GM18858 (cell line): ENCODE measurements around the gene TRIM66.

Experiments
- ATAC-seq: cut with Tn5 transposase; IDR thresholded peaks from one replicate; pipeline ENCODE4 v1.9.1; 2021; ENCODE audit not compliant: unreplicated experiment

Gene TRIM66

DNA sequence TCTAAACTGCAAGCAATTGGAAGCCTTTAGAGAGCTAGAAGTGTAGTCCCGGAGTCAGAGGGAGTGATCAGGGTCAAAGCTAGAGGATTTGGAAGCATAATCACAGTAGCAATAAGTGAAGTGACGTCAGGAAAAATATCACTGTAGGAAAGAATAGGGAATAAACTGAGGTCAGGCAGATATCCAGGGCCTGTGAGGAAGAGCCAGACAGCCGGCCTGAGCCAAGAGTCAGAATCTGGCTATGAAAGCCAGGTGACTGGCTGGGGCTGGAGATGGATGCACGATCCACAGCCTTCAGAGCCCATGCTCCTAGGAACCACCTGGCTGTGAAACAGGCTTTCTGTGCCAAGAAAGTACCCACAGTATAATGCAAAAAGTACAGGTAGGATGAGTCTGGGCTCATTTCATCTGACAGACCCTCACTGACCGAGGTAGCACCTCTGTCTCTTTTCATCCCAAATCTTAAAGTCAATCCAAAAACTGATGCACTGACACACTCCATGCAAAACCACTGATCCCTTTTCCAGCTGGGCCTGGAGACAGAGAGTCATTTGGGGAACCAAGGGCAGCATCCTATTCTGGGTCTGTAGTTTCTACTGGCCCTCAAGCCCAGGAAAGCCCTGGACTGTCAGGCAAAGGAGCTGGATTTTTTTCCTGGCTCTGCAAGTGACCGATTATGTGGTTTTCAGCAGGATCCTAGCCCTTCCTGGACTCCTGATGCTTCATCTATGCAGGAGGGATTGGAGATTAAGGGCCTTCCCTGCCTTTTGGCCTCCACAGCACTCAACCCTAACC, 21.3 kb downstream of the TRIM66 start:
- no peak for ATAC-seq

DNA sequence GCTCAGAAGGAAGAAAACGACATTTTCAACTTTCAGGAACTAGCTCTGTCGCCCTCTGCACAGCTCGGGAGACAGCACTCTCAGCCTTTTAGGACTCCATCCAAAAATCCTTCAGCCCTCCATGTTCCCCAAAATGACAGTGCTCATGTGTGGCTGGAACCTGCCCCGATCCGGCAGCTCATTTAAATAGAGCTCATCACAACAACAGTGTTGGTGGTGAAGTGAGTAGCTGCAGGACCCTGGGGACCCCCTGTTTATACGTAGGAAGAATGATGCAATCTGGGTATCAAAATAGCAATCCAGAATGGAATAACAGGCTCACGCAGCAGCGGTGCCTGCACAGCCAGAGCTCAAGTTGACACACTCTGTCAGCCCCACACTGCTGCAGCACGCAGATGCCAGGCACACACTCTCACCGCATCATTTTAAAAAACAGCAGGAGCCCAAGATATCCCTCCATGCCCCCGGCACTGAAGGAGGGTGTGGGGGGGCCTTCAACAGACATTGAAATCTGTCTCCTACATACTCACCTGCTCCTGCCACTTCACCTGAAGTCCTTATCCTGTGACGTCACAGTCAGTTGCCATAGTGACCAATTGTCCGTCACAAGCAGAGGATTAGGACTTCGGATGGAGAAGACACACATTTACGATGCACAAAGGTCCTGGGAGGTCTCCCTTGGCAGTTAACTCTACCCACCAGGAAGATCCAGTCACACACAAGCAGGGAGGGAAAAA, 24.0 kb downstream of the TRIM66 start:
- no peak for ATAC-seq

DNA sequence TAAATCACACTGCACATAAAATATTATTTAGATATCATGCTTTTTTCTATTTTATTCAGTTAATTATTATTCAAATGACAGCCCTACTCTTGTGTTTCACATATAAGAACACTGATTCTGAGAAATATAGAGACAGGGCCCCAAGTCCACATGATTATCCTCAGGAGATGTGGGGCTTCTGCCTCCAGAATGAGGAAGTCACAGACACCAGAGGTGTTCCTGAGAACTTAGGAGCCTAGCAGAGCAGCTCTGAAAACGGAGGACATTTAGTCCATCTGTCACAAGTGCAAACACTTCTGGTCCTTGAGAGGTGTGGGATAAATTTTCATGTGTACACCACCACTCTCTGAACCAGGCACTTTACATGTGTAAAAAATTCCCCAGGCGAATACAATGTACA, 26.2 kb downstream of the TRIM66 start:
- no peak for ATAC-seq

DNA sequence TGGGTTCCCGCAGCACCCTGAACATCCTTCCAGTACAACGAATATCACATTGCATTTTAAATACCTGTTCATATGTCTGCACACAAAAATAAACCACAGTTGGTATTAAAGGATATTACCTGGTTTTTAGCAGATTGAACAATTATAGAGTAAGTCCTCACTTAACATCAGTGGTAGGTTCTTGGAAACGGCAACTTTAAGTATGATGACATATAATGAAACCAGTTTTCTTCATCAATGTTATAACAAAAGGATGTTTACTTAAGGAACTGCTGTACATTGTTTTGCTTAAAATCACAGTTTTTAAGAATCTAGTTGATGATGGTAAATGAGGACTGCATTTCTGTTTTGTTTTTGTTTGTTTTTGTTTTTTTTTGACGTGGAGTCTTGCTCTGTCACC, 28.0 kb downstream of the TRIM66 start:
- no peak for ATAC-seq

DNA sequence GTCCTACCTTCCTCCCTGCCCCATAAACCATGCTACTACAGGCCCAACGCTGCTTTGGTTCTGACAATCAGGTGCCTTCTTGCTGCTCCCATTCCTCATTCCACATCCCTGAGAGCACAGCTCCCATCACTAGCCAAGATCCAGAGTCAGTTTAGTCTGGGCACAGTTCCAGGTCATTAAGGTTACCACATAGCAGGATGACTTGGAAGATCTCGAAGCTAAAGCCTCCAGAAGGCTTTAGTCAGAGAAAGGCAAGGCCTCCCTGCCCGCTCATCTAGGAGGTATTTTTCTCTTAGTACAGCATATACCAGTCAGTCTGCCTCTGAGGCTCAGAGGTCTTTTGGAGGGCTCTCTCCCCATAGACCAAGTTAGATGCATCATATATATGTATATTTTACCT, 30.3 kb downstream of the TRIM66 start:
- ATAC-seq = no peak

DNA sequence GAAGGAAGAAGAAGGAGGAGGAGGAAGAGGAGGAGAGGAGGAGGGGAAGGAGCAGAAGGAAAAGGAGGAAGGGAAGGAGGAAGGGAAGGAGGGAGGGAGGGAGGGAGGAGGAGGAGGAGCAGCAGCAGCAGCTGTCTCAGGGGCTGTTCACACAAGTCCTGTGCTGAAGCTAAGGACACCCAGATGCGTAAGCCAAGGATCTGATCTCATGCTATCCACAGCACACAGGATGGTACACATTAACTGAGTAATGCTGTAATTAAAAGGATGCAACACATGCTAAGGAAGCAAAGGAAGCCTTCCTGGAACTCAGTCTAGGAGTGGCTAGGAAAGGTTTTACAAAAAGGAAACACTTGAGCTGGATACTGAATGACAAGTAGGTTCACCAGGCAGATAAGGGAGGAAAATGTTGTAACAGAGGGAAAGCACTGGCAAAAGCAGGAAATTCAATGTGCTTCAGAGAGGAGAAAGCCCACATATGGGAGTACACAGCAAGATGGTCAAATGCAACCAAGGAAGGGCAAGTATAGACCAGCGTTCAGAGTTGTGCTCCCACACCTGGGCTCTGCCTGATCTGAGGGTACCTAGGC, 32.0 kb downstream of the TRIM66 start:
- ATAC-seq = no peak

DNA sequence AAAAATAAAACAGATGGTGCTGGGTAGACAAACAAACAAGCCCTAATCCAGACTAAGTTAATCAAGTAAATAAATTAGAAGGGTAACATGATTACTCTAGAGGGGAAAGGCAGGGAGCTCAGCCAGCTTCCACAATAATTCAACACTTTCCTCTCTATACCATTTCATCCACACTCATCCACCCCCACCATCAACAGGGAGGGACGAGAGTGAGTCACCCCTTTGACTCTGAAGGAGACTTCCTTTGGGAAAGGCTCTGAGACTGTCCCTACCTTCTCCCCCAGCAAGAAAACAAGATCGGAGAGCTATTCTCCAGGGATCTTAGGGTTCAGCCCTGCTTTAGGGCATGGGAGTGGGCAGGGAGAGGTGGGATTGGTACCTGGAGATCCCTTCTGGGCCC, 33.1 kb downstream of the TRIM66 start:
- no peak for ATAC-seq

DNA sequence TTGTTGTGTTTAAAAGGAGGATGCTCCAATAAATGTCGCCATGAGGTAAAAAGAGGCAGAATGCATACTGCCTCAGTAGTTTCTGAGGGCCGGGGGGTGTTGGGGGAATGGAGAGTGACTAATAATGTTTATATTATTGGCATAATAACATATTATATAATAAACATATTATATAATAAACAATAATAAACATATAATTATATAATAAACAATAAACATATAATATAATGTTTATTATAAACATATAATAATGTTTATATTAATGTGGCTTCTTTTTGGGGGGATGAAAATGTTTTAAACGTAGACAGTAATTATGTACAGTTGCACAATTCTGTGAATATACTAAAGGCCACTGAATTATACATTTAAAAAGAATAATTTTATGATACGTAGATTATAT, 35.6 kb downstream of the TRIM66 start:
- ATAC-seq = no peak

DNA sequence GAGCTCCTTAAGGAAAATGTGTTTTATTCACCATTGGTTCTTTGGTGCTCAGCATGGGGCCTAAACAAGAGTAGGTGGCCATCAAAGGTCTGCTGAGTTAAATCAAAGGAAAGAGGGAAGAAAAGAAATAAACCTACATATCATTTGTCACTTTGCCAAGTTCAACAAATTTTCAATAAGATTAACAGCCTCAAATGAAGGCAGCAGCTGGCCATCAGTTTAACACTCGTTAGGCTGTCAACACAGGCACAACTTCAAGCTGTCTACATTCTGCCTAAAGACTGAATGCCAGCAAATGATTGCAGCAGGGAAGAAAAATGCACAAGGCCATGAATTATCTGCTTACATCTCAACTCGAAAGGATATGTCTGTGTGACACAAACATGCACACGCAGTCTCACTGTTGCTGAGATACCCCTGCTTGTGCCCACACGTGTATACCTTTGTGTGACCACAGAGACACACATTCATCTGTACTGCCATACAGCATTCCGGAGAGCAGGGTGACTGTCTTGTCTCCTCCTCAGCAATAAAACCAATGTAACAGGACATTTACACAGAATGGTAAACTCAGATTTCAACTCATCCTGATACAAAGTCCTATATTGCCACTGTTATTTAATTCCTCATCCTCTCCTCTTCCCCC, 40.1 kb downstream of the TRIM66 start:
- no peak for ATAC-seq

DNA sequence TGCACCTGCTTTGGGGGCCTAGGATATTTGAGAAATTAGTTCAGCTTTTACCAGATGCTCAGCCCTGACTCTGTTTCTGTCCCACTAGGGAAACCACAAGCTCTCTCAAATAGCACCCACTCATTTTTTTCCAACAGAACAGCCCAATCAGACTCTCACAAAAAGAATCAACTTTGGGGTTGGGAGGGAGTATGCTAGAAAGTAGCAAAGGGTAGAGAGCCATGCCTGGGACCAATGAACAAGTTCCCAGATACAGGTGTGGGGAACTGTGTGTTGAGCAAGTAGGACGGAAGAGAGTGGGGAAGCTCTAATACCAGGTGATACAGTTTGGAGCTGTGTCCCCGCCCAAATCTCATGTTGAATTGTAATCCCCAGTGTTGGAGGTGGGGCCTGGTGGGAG, 41.1 kb downstream of the TRIM66 start:
- ATAC-seq = no peak

DNA sequence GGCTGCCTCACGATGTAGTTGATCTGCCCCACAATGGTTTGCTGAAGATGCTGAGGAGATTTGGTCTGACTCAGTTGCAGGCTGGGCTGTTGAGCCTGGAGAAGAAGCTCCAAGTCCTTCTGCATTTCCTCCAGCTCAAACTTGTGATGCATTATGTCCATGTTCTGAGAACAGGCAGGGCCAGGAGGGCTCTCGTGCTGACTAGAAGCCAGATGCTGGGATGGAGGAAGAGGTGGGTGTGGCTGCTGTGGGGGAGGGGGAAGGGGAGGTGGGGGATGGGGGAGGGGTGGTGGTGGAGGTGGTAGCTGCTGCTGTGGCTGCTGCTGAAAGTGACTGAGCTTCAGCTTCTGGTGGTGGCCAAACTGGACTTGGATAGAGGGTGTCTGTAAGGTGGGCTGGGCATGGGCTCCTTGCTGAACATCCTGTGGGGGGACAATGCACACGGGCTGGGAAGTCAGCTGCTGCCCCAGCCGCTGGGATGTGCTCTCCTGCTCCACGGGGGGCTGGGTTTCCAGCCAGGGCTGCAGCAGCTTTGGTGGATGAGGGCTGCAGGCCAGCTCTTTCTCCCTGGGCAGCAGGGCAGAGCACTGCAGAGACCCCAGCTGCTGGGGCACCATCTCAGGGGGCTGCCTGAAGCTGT, 42.1 kb downstream of the TRIM66 start:
- ATAC-seq = no peak

DNA sequence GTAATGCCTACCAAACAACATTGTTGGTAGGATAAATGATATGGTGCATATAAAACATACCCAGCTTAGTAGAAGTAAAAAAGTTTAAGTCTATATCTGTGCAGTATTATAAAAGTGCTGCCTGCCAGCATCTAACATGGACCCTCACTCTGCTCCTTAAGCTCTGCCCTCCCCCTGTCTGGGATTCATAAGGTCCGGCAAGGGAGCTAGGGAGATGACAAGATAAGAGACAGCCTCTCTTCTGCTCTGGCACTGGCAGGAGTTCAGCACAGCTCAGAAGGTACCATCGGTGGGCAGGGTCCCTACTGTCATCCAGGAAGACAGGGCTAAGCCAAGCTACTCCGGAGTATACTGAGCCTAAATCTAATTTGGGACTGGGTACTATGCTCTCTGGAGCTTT, 42.8 kb downstream of the TRIM66 start:
- ATAC-seq = no peak

DNA sequence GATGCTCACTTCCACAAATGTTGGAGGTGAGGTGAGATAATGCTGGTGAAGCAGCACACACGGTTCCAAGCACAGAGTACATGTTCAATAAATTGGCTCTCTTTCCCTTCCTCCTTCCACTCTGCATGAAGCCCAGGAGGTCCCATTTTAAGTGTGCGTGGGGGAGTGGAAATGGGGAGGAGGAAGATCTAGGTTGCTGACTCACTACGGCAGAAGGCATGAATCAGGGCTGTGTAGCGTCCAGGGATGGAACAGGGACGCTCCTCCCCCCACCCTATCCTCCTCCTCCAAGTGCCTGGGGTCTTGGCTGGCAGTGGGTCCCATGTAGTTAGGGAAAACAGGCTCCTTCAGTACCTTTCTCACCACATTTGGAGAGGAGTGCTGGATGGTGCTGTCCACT, 44.2 kb downstream of the TRIM66 start:
- ATAC-seq = no peak

DNA sequence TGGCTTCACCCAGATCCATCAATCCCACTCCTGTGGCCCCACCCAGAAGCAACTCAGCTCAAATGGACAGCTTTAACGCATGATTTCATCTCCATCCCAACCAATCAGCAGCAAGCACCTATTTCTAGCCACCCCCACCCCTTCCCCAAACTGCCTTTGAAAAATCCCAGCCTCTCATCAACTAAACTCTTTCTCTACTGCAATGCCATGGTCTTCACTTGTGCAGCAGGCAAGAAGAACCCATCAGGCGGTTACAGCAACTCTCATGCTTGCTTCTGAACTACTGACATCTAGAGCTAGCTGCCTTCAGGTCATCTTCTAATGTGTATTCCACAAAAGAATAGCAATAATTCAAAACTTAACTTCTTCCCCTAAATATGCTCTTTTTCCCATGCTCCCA, 46.3 kb downstream of the TRIM66 start:
- ATAC-seq = no peak

DNA sequence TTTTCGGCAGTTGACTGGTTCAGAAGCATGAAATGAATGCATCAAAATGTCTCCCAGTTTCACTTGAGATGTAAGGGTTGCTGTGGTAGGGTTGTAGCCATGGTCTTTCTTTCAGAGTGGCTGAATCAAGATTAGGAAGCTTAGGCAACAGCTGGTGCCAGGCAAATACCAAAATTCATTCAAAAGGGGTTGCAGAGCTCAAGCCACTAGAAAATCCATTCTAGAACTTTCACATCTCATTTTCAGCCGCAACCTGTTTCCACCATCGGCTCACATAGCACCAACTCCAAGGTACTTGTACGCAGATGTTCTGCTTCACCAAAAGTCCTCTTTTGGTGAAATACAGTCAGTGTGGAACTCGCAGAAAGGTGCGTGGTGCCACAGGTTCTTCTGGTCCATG, 48.0 kb downstream of the TRIM66 start:
- no peak for ATAC-seq

DNA sequence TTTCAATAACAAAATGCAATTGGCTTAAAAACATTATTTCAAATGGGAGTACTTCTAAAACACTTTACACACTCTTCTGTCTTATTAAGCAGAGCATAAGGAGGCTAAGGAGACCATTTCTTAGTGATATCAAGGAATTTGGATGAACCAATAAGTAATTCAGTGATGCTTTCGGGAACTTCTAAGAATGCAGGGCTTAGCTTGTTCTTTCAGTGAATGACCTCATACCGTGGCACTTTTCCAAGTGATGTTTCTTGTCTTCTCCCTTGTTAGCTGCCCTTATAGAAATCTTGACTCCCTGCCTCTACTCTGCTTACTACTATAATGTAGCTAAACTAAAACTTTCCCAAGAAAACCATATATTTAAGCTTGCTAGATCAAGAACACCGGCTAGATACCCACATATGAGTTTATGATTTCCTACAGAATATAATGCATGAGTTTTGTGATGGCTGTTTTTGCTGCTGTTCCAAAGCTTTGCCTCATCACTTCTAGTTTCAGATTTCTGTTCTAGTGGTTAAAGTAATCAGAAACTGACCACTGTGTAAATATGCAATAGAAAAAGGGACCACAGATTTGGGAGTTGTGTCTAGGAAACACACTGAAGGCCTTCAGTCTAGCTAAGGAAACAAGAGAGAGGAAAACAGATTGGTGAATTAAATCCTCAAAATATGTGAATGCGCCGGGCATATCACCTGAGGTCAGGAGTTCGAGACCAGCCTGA, 50.9 kb downstream of the TRIM66 start:
- ATAC-seq = no peak

DNA sequence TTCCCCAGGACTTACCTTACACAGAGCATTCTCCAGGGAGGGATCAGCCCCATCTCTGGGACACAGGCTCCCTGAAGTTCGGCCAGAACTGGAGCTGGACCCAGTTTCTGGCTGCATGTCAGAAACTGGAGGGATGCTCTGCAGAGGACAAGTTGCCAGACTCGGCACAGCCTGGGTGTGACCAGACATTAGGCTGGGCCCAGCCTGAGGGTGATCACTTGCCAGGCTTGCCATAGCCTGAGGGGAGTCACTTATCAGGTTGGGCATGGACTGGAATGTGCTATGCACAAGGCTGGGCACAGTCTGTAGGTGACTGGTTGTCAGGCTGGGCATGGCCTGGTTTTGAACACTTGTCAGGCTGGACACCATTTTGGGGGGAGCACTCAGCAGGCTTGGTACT, 57.8 kb downstream of the TRIM66 start:
- no peak for ATAC-seq

DNA sequence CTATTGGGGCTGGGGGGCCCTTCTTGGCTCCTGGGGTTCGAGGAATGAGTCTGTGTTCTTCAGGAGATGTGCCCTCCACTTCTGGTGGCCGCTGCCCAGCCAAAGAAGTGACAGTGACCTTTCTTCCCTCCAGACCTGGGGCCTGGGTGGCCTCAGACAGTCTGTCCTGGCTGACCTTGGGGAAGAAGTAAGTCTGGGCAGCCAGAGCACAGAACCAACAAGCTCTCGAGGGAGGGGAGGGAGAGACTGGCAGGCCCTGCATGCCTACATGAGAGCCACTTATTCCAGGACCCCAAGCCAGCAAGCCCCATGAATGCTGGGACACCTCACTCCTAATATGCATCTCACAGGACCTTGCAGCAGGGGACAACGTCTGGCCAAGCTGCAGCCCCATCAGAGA, 61.3 kb downstream of the TRIM66 start:
- no peak for ATAC-seq

DNA sequence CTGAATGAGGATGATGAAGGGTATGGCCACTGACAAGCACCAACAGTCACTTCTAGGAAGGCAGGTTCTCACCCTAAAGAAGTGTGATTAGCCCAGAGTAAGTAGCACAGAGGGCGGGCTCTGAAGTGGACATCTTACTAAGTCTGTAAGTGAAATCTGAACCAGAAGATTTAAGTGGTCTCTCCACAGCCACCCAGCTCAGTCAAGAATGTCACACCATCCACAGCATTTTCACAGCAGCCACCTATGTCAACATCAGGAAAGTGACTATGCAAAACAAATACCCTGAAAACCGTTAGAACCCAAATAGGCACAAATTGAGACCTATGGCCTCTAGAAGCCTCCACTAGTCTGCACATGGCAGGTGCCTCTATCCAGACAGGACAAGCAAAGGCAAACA, 65.4 kb downstream of the TRIM66 start:
- no peak for ATAC-seq

DNA sequence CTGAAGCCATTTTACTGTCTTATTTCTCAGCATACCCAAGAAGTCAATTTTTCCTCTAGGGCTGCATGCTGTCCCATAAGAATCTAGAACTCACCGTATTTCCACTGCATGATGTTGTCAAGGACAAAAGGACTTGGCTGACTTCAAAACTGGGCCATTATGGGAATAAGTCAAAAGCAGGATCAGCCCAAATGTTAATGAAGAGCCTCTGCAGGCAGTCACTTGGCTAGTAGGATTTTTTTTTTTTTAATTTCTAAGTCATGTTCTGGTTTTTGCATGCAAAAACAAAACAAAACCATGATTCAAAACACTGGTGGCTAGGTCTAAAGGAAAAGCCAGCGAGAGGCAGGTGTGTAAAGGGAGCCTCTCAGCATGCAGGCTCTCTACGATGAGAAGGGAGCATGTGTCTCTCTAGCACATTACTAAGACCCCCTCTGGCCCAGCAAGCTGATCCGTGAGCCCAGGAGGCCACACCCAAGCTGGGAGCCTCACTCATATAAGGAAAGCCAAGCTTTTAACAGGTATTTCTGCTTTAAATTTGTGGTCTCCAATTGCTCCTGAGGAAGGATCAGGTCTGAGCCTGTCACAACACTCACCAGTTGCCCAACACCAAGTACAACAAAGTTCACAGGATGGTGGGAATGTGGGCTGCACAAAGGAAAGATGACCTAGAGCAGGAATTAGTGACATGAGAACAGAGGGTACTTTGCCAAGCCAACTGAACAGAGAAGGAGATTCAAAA, 67.0 kb downstream of the TRIM66 start:
- ATAC-seq = no peak
